ENCODE data around the gene FAM47B. TPM values are rescaled to one million over a fixed set of nuclear protein-coding genes. Genes with fewer than 3 reads are reported as not detected.

FAM47B gene
- total and polyA plus RNA-seq, 5 experiments from 2014 or later, result not detected

DNA sequence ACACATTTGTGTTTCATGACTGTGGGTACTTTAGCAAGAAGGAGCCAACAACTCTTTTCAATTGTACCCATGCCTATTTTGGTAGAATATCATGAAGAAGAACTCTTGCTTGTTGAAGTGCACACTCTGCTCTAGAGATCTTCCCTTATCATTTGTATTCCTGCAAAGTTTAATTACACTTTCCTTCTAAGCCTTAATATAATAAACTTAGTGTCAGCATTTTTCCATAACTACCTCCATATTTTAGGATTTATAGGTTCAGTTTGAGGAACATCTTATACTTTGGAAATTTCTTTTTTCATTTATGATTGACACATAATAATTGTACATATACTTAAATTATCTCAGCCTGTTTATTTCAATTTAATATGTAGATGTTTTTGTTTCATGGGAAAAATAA is 19.1 kb downstream of the FAM47B start:
- Mint-ChIP-seq H3K27me3 (no peaks in the 10 kb centered on the region), H3K36me3 (no peaks in the 10 kb centered on the region), H3K4me1 (no peaks in the 10 kb centered on the region), H3K27ac (no peak overlapping the region), H3K4me3 (no peak overlapping the region), H3K9me3 (no peaks in the 10 kb centered on the region)
- POLR2A ChIA-PET, result no interaction called here
- DNase-seq, result no peak
- ATAC-seq, result no peak

DNA sequence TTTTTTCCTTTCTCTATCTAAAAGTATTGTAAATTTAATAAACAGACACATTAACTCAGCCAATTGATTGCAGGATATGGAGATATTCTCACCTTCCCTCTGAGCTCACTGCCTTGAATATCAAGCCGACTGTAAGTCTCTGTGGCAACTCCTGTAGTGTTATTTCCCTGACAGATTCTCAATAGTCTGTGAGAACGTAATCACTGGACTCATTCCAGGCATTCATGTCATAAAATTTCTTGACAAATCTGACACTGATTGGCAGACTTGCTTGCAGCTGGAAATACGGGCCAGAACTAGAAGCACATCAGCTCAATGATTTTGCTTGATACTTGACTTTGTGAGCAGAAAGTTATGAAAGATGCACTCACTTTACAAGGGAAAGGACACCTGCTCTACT is 29.6 kb downstream of the FAM47B start:
- POLR2A ChIA-PET, result no interaction called here
- DNase-seq (no peak), ATAC-seq (no peak)
- H3K4me1 Mint-ChIP-seq, result no peaks in the 10 kb centered on the region
- H3K27ac Mint-ChIP-seq, result no peak overlapping the region
- no peaks in the 10 kb centered on the region for H3K36me3 Mint-ChIP-seq
- no peaks in the 10 kb centered on the region for H3K27me3 Mint-ChIP-seq
- peaks cover 0 to 3% (median 0%) of the 10 kb centered on the region in 9 donors for H3K9me3 Mint-ChIP-seq
- no peak overlapping the region for H3K4me3 Mint-ChIP-seq

DNA sequence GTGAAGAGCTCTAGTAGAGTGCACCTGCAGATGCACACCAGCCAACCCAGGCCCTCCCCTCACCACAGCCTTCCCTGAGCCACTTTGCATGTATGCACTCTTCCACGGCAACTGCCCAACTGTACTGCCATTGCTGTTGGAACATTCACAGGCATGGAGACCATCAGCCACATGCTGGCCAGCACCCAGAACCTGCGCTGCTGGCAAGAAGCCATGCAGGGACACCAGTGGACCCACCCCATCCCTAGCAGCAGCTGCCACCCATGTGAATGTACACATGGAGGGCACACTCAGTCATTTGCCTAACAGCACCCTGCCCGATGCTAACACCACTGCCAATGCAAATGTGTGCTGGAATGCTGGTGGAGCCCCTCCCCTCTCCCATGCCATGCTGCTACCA is 35.6 kb downstream of the FAM47B start:
- POLR2A ChIA-PET, result no interaction called here
- Mint-ChIP-seq H3K27me3 (no peaks in the 10 kb centered on the region), H3K36me3 (peaks cover 0 to 6% (median 0%) of the 10 kb centered on the region in 3 donors), H3K27ac (no peak overlapping the region), H3K4me1 (peaks cover 0 to 2% (median 0%) of the 10 kb centered on the region in 4 donors), H3K9me3 (peaks cover 0 to 14% (median 4%) of the 10 kb centered on the region in 9 donors), H3K4me3 (no peak overlapping the region)
- DNase-seq (no peak), ATAC-seq (no peak)

DNA sequence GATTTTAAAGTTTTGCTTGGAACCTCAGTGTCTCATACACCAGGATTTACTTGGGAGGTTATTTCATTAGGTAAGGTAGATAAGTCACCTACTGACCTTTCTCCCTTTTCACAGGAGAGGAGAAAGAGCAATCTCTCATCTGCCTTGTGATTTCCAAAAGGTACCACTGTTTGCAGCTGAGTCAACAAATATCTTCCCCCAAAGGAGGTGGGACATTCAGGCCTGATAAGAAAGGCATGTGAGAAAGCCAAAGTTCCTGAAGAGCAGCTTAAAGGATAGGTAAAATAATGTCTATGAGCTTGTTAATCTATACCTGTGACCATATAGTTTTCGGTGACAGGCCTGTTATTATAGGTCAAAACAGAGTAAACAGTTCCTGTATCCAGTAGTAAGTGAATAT is 45.0 kb downstream of the FAM47B start:
- H3K9me3 Mint-ChIP-seq, result peaks cover 0 to 3% (median 0%) of the 10 kb centered on the region in 9 donors
- DNase-seq, result no peak
- no peak overlapping the region for H3K4me3 Mint-ChIP-seq
- POLR2A ChIA-PET, result no interaction called here
- no peaks in the 10 kb centered on the region for H3K4me1 Mint-ChIP-seq
- no peak overlapping the region for H3K27ac Mint-ChIP-seq
- H3K27me3 Mint-ChIP-seq, result no peaks in the 10 kb centered on the region
- no peak for ATAC-seq
- peaks cover 0 to 5% (median 0%) of the 10 kb centered on the region in 3 donors for H3K36me3 Mint-ChIP-seq

Measured in naive thymus-derived CD8-positive, alpha-beta T cell (primary cell).